Activated T-cell treated with anti-CD3 and anti-CD28 coated beads for 4 hours (primary cell): ENCODE results near the gene ANKMY2.
"Not testable (repeated sequence)": the region's sequence is repeated elsewhere in the genome, so short reads cannot be mapped to it uniquely, and the experiment has no call there.

Experiments used
- DNase-seq: peaks from one replicate; pipeline ENCODE4 v3.0.0-alpha.2; 2020

ANKMY2 gene

DNA sequence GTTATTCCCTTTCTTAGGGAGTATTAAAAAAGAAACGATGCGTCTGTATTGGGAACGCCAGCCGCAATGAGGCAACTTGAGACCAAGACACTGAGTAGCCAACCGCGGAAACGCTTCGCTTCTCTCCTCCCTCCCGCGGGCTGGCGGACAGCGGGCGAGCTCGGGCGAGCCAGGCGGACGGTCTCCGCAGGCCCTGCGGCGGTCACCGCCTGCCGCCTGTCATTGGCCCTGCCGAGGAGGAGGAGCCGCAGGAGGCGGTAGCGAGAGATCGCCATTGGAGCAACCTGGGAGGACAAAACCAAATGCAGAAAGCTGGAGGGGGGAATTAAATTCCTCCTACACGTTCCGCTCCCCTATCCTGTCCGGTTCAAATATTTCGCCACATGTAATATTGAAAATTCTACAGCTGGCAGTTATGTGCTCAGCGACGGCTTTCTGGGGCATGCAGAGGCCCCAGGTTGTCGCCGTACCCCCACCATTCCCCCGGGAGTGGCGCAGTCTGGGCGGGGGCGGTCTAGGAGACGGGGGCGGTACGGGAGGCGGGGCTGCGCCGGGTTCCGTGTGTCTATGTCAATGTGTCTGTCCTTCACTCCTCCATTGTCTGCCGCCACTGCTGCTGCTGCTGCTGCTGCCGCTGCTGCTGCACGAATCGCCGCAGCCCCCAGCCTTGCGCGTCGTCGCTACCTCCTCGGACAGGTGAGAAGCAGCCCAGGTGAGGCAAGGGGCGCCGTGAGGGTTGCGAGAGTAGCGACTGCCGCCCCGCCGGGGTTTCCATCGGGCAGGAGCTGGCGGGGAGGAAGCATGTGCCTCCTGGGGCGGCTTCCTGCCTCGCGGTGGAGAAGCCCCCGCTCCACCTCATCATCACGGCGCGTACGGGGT is at the start of gene ANKMY2, which contains the start of gene BZW2:
Gene ANKMY2 (minus strand): TSS at position 162 of the 879 bp plus-strand sequence. CDS start 181 bp downstream, outside the sequence.
Gene BZW2 (plus strand): TSS at position 589 of the 879 bp plus-strand sequence. CDS start 19,263 bp downstream, outside the sequence.
- DNase-seq, result peak; percentile 88

DNA sequence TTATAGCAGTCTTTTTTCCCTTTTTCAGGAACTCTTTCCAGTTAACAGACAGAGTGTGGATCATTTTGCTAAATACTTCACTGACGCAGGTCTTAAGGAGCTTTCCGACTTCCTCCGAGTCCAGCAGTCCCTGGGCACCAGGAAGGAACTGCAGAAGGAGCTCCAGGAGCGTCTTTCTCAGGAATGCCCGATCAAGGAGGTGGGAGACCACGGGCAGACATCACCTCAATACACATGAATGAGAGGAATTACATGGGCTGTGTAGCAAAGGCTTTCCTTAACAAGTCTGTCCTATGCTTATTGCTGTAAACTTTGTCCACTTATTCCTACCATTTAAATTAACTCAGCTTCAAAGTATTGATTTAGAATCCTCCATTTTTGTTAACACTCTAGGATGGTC is 49.3 kb upstream of the ANKMY2 start:
- DNase-seq, result no peak

DNA sequence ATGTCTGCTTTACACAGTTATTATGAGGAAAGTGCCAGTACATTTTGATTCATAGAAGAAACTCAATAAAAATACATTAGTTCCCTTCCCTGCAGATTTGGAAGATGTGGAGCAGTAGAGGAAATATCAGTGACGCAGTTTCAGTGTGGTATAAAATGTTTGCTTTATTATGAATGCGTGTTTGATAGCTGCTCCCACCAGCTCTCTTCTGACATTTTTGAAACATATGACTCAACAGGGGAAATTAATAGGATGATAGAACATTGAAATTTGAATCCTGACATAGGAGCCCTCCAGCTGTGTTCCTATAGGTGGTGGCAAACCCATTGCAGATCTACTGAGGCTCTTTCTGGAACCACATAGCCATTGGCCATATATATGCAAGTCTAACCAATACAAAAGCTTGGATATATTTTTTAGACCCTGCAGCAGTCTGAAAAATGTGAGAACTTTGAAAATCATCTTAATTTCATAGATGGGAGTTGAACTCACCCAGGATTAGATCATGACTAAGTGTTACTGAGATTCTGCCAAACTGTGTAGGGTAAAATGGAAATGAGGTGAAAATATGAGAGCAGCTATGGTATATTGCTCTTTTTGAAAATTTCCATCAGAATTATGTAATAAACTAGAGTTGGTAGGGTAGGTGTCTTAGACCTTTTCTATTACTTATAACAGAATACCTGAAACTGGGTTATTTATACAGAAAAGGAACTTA is 48.2 kb upstream of the ANKMY2 start:
- no peak for DNase-seq

DNA sequence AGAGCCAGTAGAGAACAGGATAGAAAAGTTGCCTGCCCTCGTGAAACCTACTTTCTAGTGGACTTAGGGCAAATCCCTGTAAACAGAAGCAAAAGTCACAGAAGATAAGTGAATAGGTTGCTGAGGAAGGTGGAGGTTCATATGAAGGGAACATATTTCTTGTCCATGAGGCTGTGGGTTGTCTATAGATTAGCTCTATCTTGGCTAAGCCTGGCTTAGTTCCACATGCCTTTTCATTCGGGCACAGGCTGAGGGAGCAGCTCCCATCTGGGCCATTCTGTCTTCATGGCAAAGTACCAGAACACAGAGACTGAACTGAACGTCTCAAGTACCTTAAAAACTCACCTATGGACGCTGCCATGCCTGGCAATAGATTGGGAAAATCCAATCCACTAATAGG is 45.7 kb upstream of the ANKMY2 start:
- no peak for DNase-seq

DNA sequence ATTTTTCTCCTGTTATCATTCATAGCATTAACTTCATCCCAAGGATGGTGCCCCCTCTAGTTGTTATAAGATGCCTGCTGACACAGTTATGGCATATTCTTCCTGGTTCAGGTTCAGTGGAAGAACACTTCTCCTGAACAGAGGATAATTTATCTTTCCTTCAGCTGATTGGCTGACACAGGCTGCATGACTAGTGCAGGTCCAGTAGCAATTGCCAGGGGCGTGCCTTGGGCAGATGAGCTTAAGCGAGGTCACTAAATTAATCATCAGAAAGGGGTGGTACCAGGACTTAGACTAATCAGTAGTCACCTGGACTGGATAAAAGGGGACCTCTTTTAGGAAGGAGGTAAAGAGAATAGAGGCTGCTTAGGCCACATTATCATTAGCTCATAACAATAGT is 42.7 kb upstream of the ANKMY2 start:
- DNase-seq, result no peak

DNA sequence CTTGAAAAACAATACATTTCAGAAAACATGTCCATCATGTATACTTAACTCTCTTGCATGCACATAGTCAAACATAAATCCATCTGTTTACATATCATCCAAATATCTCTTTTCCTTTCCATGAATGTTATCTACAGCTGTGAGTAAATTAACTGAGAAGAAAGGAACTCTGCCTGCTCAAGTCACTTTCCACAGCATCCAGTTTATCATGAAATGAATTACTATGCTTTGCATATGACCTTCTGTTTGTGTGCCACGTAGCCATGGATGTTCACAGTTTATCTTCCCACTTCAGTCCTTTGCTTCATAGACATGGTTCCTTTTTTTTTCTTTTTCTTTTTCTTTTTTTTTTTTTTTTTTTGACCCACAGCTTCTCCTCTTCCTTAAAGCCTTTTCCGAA is 40.0 kb upstream of the ANKMY2 start:
- no peak for DNase-seq

DNA sequence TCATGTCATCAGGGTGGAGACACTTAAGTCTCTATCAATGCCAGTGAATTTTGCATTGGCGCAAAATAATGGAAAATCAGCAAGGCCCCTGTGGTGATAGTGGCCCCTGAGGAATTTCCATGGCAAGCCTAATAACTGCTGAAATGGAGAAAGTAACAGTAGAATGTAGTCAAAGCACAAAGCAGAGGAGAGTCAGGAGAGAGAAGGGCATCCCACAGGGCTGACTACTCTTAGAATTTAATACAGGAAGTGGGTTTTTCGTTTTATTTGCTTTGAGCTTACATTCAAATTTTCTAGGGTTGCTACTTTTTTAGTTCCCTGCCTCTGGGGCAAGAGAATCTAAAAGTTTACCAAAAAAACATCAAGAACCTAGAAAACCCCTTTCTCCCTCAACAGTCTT is 39.4 kb upstream of the ANKMY2 start:
- no peak for DNase-seq

DNA sequence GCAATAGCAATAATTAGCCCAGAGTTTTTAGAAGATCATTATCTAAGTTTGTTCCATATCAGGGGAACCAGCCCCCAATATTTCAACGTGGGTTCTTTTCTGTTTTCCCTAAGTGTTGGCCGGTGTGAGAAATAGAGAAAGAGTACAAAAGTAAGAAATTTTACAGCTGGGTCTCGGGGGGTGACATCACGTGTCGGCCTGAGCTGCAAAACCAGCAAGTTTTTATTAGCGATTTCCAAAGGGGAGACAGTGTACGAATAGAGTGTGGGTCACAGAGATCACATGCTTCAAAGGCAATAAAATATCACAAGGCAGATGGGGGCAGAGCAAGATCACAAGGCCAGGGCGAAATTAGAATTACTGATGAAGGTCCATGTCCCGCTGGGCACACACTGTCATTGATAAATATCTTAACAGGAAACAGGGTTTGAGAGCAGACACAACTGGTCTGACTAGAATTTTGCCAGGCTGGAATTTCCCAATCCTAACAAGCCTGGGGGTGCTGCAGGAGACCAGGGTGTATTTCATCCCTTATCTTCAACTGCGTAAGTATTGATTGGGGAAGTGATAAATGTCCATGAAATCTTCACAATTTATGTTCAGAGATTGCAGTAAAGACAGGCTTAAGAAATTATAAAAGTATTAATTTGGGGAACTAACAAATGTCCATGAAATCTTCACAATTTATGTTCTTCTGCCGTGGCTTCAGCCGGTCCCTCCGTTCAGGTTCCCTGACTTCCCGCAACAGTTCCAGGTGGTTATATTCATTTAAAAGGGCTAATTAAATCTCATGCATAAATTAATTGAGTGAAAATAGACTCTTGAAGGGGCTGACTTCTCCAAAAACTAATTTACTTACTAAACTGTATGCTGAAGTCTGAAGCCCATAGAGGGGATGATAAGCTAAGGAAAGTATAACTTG is 33.4 kb upstream of the ANKMY2 start:
- DNase-seq, result not testable (repeated sequence)

DNA sequence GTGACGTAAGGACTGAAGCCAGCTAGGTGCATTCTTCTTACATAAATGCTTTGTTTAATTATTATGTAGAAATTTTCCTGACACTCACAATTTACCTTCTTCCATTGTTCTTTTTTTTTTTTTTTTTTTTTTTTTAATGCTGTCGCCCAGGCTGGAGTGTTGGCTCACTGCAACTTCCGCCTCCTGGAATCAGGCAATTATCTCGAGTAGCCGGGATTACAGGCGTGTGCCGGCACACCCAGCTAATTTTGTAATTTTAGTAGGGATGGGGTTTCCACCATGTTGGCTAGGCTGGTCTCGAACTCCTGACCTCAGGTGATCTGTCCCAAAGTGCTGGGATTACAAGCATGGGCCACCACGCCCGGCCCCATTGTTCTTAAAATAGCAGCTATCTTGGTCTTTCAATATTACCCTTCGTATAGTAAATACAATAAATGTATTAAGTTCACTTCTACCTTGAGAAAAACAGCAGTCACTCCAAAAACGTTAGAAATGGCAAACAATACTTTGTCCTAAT is 32.5 kb upstream of the ANKMY2 start:
- no peak for DNase-seq

DNA sequence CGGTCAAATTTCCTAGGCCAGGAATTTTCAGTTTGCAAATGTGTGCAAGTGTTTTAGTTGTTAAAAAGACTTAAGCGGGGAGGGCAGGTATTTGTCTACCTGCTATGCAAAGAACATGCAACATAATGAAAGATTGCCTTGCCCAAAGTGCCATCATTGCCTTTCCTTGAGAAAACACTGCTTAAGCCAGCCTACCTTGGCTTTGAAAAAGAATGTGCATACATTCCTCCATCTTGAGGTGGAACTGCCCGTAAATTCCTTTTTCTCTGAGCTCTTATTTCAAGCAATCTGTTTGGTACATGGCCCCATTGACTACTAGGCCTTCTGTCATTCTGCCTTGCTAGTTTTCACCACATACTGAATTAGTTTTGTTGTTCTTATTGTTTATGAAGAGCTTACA is 29.7 kb upstream of the ANKMY2 start:
- DNase-seq, result no peak

DNA sequence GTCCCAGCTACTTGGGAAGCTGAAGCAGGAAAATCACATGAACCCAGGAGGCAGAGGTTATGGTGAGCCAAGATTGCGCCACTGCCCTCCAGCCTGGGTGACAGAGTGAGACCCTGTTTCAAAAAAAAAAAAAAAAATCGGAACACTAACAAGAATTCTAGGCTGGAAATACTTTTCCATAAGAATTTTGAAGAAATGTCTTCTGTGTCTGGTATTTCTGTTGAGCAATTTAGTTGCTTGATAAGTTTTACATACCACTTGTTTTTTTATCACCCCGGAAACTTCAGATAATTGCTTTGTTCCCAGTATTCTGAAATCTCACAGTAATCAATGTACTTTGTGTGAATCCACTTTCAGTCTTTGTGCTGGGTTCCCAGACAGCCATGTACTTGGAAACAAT is 26.3 kb upstream of the ANKMY2 start:
- no peak for DNase-seq

DNA sequence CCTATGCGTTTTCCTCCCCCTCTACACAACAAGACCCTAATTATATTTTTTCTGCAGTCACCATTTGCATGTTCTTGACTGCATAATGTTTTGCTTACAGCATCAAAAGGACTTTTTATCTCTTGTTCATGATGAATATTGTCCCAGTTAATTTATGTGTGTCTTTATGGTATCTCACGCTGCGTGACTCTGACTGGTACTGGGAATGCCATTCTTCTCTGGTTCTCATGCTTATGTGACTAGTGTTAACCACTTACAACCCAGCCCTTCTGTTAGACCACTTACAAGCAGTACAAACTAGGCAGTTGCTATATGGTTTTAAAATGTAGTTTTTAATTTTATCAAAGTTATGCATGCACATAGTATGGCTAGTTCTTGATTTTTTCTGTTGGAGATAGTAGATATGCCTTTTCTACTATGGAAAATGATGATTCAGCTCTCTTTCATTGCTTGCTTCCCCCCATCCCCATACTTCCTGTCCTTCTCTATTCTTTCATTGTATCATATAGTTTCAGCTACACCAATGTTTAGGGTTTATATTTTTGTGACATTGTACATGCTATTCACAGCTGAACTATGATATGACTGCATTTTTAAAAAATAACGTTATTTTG is 25.3 kb upstream of the ANKMY2 start:
- no peak for DNase-seq

DNA sequence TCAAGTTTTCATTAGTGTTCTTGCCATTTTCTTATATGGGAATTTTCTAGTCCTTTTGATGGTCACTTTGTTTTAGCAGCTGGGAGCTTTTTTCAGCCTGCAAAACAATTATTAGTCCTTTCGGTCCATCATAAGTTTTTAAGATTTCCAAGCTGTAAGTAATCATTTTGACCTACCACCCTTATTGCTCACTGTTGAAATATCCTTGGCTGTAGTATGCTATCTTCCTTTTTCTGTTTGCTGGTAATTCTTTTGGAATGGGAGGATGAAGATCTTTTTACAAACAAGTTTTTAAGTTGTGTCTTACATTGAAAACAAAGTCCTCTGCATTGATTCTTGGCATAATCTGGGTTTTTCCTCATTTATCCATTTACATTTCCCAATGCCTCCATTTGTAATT is 24.5 kb upstream of the ANKMY2 start:
- DNase-seq, result no peak

DNA sequence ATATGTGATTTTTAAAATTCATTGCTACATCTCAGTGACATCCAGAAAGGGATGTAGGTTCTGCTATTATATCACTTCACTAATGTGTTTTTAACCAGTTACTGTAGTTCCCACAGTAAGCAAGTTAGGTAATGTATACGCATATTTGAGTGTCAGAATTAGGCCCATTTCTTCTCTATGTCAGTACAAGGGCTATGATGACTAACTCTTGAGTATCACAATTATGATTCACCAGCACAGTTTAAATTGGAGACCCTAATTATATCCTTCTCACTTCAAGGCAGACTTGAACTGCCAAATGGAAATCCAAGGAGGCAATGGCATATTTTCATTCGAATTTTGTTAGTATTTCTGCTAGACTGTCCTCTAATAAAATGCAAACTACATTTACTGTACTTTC is 24.0 kb upstream of the ANKMY2 start:
- DNase-seq, result no peak

DNA sequence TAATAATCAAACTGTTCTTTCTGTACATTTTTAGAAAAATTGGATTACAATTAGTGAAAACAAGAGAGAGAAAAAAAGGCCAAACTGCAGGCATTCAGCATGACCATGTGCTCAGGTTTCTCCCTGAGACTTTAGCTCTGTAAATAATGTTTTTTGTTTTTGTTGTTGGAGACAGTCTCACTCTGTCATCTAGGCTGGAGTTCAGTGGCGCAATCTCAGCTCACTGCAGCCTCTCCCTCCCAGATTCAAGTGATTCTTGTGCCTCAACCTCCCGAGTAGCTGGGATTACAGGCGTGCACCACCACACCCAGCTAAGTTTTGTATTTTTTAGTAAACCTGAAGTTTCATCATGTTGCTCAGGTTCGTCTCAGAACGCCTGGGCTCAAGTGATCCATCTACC is 23.4 kb upstream of the ANKMY2 start:
- DNase-seq, result no peak

DNA sequence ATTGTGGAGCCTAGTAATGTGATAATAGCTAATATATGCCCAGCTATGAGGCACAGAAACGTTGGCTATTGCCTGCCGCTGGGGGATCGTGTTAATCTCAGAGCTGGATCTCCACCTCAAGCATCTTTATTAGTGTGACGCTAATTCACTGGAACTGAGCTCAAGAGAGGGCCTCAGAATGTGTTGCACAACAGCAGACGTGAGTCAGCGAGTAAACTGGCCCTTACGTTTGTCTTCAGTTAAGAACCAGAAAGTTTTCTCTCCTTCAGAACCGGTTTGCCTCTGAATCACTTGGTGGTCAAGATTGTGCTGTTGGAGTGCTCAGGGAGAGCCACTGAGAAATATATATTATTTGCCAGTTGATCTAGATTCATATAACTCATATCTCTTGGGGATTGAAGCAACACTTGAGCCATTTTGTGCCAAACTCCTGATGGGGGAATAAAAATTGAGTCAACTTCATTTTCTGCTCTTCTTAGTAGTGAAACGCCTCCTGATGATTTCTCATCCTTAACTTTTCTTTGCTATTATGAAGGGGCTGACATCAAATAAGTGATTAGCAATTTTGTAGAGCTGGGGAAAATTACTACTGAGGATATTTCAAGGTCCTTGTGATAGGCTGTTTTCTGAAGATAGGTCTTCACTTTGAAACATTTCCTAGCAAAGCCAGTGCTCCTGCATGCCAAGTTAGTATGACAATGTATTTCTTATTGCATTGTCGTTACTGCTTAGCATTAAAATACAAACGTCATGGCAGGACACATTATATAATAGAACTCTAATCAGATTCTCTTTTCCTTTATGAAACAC is 22.7 kb upstream of the ANKMY2 start:
- DNase-seq, result no peak

DNA sequence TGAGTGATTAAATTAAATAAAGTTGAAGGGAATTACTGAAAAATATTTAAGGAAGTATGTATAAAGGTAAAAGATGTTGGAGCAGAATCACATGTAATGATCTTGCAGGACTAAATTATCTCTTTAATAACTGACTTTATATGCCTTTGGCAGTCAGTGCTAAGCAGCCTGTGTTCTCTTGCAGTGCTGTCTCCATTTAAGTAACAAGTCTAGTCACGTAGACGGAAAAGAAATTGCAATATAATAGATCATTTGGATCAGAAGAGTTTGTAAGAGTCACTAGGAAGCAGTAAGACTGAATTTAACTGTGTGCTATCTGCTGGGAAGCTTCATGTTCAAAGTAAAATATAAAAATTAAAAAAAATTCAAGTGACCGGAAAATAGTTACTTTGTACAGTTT is 21.8 kb upstream of the ANKMY2 start:
- no peak for DNase-seq

DNA sequence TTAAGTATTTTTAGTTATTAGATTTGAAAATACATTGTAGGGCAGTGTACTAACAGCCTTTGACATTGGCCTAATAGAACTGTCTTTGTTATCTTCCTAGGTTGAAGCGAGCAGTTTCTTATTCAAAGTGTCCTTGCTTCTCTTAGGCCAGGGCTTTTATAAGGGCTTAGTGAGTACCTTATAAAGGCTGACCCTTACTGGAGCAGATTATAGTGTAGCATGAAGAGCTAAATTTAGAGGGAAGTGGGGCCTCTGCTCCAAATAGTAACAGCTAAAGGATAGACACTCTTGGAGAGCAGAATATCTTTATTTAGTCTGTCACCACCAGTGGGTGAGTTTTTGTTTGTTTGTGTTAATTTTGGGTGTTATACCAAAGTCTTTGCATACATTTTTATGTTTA is 16.4 kb upstream of the ANKMY2 start:
- no peak for DNase-seq

DNA sequence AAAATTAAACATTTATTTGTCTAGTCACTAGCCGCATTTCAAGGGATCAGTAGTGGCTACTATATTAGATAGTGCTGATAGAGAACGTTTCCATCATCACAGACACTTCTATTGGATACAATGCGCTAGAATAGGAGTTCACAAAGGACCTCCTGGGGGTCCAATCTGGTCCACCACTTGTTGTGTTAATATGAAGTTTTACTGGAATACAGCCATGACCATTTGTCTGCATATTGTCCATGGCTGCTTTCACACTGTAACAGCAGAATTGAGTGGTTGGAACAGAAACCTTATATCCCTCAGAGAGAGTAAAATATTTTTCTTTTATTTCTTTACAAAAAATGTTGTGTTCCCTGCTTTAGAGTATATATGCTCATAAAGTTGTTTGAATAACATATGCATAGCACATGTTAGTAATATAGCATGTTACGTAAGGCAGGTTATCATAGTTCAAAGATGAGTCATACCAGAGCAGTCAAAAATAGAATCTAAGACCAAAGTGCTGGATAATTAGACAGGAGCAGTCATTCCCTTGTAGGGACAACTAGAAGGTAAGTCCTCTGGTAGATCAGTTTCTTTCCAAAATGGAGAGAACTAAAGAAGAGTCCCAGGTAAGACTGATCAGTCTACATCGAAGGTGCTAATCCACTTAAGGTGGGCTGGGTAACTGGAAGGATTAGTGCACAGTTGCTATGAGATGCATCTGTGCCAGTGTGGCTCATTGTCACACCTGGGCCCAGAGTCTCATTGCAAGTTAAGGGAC is 15.3 kb upstream of the ANKMY2 start:
- DNase-seq, result no peak

DNA sequence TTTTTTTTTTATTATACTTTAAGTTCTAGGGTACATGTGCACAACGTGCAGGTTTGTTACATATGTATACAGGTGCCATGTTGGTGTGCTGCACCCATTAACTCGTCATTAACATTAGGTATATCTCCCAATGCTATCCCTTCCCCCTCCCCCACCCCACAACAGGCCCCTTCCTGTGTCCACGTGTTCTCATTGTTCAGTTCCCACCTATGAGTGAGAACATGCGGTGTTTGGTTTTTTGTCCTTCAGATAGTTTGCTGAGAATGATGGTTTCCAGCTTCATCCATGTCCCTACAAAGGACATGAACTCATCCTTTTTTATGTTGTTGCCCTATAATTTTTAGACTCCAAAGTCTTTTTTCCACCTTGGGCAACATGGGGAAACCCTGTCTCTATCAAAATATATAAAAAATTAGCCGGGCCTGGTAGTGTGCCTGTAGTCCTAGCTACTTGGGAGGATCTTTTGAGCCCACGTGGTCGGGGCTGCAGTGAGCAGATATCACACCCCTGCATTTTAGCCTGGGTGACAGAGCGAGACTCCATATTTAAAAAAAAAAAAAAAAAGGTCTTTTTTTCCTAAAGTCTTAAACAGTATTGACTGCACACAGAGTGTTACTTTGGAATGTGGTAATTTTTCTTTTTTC is 14.4 kb upstream of the ANKMY2 start:
- not testable (repeated sequence) for DNase-seq
